ENCODE measurements around the gene TMEM100. TPM values are rescaled to one million over a fixed set of nuclear protein-coding genes. Genes with fewer than 3 reads are reported as not detected.
"Not testable (repeated sequence)": the region's sequence is repeated elsewhere in the genome, so short reads cannot be mapped to it uniquely, and the experiment has no call there.

TMEM100 gene
- total and polyA plus RNA-seq, 2 of the 8 experiments (the other 6 are each of a cell fraction or from before 2014, with no cell fraction given) = 0.36 to 0.48 TPM

- DNase-seq (ENCODE audit: low read depth in 1 of 2, low spot score in 2 of 2); FAIRE-seq; H2BK120ac ChIP-seq (replicated peaks; ENCODE audit: low read depth, low read length): not testable (repeated sequence)
Measured at GRCh38 chr17:55672010-55672409, 50.7 kb downstream of the TMEM100 start.

More at GRCh38 chr17:55672010-55672409, 50.7 kb downstream of the TMEM100 start:
- H2BK5ac ChIP-seq (ENCODE audit: low read depth, low read length); H2BK15ac ChIP-seq (ENCODE audit: low read length); H2AK5ac ChIP-seq (ENCODE audit: low read depth, low read length); H3K4ac ChIP-seq (replicated peaks; ENCODE audit: insufficient read length, low read depth, low read length); H3K36me3 ChIP-seq (ENCODE audit: control insufficient read depth in 2 of 4, insufficient read depth in 4 of 4, low read length in 3 of 4); H3K79me2 ChIP-seq (ENCODE audit: control insufficient read depth in 1 of 2, insufficient read depth in 2 of 2, low read length in 2 of 2); H3K9ac ChIP-seq (replicated peaks in 1 of 4; ENCODE audit: extremely low read depth in 1 of 4, low read depth in 3 of 4, low read length in 3 of 4); H4K91ac ChIP-seq (replicated peaks; ENCODE audit: insufficient read length, low read length); H3K18ac ChIP-seq (ENCODE audit: extremely low read depth, low read length); H4K5ac ChIP-seq (ENCODE audit: insufficient read length, low read depth, low read length); H3K27me3 ChIP-seq (replicated peaks in 1 of 4; ENCODE audit: control insufficient read depth in 3 of 4, extremely low read depth in 1 of 4, insufficient read depth in 3 of 4, low read length in 3 of 4); H3K9me3 ChIP-seq (ENCODE audit: insufficient read depth in 2 of 2, low read depth in 1 of 2, low read length in 1 of 2); H3K4me2 ChIP-seq (ENCODE audit: insufficient read depth in 1 of 2, low read depth in 2 of 2, low read length in 2 of 2); H2AFZ ChIP-seq (ENCODE audit: low read length); H3K14ac ChIP-seq (ENCODE audit: insufficient read length); POLR2A ChIA-PET (ENCODE audit: partially characterized antibody); H3K56ac ChIP-seq (replicated peaks; ENCODE audit: insufficient read length, low read depth, low read length); H3K27ac ChIP-seq (ENCODE audit: low read depth, low read length); H3K23ac ChIP-seq (ENCODE audit: insufficient read length); H2BK12ac ChIP-seq (ENCODE audit: low read depth, low read length); H4K8ac ChIP-seq (ENCODE audit: extremely low read depth, insufficient read depth, low read length); H3K79me1 ChIP-seq (ENCODE audit: low read depth, low read length); H3K23me2 ChIP-seq (ENCODE audit: low read depth, low read length); H4K20me1 ChIP-seq (replicated peaks in 1 of 2; ENCODE audit: control insufficient read depth in 1 of 2, insufficient read depth in 2 of 2, low read length in 2 of 2); H3K4me3 ChIP-seq (ENCODE audit: extremely low read depth in 1 of 4, insufficient read depth in 2 of 4, low read depth in 3 of 4, low read length in 4 of 4); H3K4me1 ChIP-seq (replicated peaks in 1 of 4; ENCODE audit: control insufficient read depth in 3 of 4, insufficient read depth in 4 of 4, low read length in 3 of 4); H2BK20ac ChIP-seq (ENCODE audit: low read length): not testable (repeated sequence)
- CTCF ChIA-PET (ENCODE audit: partially characterized antibody) = interaction anchor here (1.2 kb wide), 1 partner anchor 145 kb away, joined by 3 read pairs; no protein-coding TSS in a partner anchor

Other genes starting within 250 kb of the TMEM100 start
- gene SMIM36, start 211.4 kb downstream of the TMEM100 start, total RNA-seq (2021; fragmentation: NEBNext Ultra II Directional; extraction: Animal tissue kit (Norgen Biotek cat#: 25700)) = not detected in 2 replicates
- not detected in 2 replicates for gene SMIM36, start 211.4 kb downstream of the TMEM100 start, polyA plus RNA-seq (2011; rRNA removed)
- gene PCTP, start 28.2 kb upstream of the TMEM100 start, total RNA-seq (2021; fragmentation: NEBNext Ultra II Directional; extraction: Animal tissue kit (Norgen Biotek cat#: 25700)) = 12.5 and 14.6 TPM in 2 replicates
- 11.2 and 14.1 TPM in 2 replicates for gene PCTP, start 28.2 kb upstream of the TMEM100 start, polyA plus RNA-seq (2011; rRNA removed)

Data from H1 (cell line).